SU-DHL-6 (cell line): ENCODE results near the gene LAMA2.

Source experiments
- CTCF ChIP-seq: fragments of 200-600 bp; sonication (generic); IDR thresholded peaks from one replicate; pipeline ENCODE4 v1.5.1; 2017; ENCODE audit warnings: antibody characterized with exemption, mild to moderate bottlenecking, low read length, moderate library complexity; ENCODE audit not compliant: insufficient read depth, poor library complexity, severe bottlenecking
- EZH2phosphoT487 ChIP-seq: fragments of 200-600 bp; sonication (generic), shearing (Covaris generic); conservative IDR thresholded peaks from 2 replicates; pipeline ENCODE4 v1.6.1; 2018; ENCODE audit warnings: mild to moderate bottlenecking, antibody characterized with exemption, low read length, moderate library complexity, mixed read lengths

GRCh38 chr6:129469070-129469662 is 586.2 kb downstream of the LAMA2 start:
- TF ChIP-seq CTCF = no peak
- no peak for TF ChIP-seq EZH2phosphoT487
